ENCODE results near the gene SCAMP3. TPM values are rescaled to one million over a fixed set of nuclear protein-coding genes. Genes with fewer than 3 reads are reported as not detected.
"Not testable (repeated sequence)": the region's sequence is repeated elsewhere in the genome, so short reads cannot be mapped to it uniquely, and the experiment has no call there.

The SCAMP3 gene
- polyA plus RNA-seq, 3 donors = 29.9 to 76.7 (median 53.8) TPM

GRCh38 chr1:155212051-155212440 lies 50.1 kb downstream of the SCAMP3 start:
- 75 to 77% (median 77%) methylated on average over 6 to 7 of the region's 7 CpGs for WGBS, 3 donors
- not testable (repeated sequence) for H3K27ac ChIP-seq (ENCODE audit: low read depth, low read length)

- 68 to 77% (median 72%) methylated on average over 11 to 13 of the region's 13 CpGs for whole genome bisulfite sequencing, 3 donors
- not testable (repeated sequence) for H3K27ac ChIP-seq (ENCODE audit: low read depth, low read length)
Observed at GRCh38 chr1:155211381-155212050, 50.6 kb downstream of the SCAMP3 start.

- 71 to 84% (median 75%) methylated on average over 4 of the region's 4 CpGs for WGBS, 3 donors
Observed at GRCh38 chr1:155210314-155211104, 51.7 kb downstream of the SCAMP3 start.

GRCh38 chr1:155209312-155209721 lies 52.8 kb downstream of the SCAMP3 start:
- WGBS, 3 donors = 3 to 5% (median 4%) methylated on average over 13 of the region's 13 CpGs
- H3K27ac ChIP-seq (ENCODE audit: low read depth, low read length) = peak overlapping the region; percentile 100

More at GRCh38 chr1:155210314-155211104, 51.7 kb downstream of the SCAMP3 start:
- H3K27ac ChIP-seq (ENCODE audit: low read depth, low read length) = no peak overlapping the region

GRCh38 chr1:155208541-155209311 lies 53.4 kb downstream of the SCAMP3 start, which contains the start of gene MTX1:
Gene MTX1 (plus strand): TSS chr1:155208695. CDS start chr1:155208805, 110 bp downstream.
- 0 to 1% (median 0%) methylated on average over 58 to 64 of the region's 64 CpGs for WGBS, 3 donors
- peak within 1 kb of the TSS; percentile 100 for H3K27ac ChIP-seq (ENCODE audit: low read depth, low read length)

GRCh38 chr1:155207806-155208540 lies 54.2 kb downstream of the SCAMP3 start, which contains the start of gene THBS3:
Gene THBS3 (minus strand): TSS chr1:155207897. CDS start chr1:155207876, 21 bp downstream.
- 16 to 18% (median 17%) methylated on average over 17 of the region's 17 CpGs for WGBS, 3 donors

DNA sequence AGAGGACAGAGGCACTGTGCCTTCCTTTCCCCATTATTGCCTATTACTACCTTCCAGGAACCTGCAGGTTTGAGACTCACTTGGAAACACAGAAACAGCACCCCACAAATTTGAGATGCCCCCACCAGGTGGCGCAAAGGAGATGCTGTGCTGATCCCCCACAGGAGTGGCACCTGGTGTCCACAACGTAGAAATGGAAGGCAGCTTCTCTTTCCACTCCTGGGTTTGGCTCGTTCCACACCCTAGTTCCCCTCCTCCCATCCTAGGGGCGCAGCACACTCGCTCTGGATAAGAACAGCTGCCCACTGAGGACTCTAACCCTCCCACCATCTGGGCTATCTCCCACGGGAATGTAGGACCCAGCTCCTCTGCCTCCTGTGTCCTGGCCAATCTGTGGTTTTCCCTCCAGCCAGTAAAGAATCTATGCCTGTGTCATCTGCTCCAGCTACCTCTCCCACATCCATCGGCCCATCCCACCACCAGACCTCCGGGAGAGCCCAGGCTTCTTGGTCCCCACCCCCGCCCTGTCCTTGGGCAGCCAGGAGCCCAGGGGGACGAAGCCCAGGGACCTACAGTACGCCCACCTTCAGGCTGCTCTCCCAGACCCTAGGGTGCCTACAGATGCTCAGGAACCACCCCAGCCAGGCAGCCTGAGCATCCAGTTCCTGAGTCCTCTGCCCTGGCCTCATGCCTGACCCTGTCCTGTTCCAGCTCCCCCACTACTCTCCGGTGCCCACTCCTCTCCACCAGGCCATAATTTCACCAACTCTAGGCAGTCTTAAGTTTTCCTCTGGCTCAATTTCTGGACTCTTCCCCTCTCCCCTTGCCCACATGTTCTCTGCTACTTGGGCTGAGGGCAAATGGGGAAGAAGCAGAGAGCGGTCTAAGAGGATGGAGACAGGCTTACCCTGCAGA lies 55.0 kb downstream of the SCAMP3 start:
- peak overlapping the region; percentile 100 for H3K27ac ChIP-seq (ENCODE audit: low read depth, low read length)
- 18 to 26% (median 24%) methylated on average over 13 of the region's 13 CpGs for WGBS, 3 donors

More at GRCh38 chr1:155207806-155208540, 54.2 kb downstream of the SCAMP3 start, which contains the start of gene THBS3:
- peak within 1 kb of the TSS; percentile 100 for H3K27ac ChIP-seq (ENCODE audit: low read depth, low read length)

Other genes with a start within 250 kb of the SCAMP3 start
- gene DCST2, start 228.6 kb downstream of the SCAMP3 start, polyA plus RNA-seq = under 1 TPM; 0.48 to 0.86 (median 0.67) TPM
- gene DCST1, start 228.5 kb downstream of the SCAMP3 start, polyA plus RNA-seq = not detected
- gene ADAM15, start 211.0 kb downstream of the SCAMP3 start, polyA plus RNA-seq = 100 to 1,000 TPM in 2 of 3 donors, 10 to 100 TPM in 1; 47.1 to 217 (median 169) TPM
- gene EFNA4, start 198.6 kb downstream of the SCAMP3 start, polyA plus RNA-seq = 1 to 10 TPM; 1.7 to 7.1 (median 4.6) TPM
- 1 to 10 TPM in 1 of 3 donors, under 1 TPM in 2; 0.56 to 1.3 (median 0.67) TPM for gene EFNA3, start 183.5 kb downstream of the SCAMP3 start, polyA plus RNA-seq
- 10 to 100 TPM; 30.3 to 56.9 (median 32.9) TPM for gene EFNA1, start 134.5 kb downstream of the SCAMP3 start, polyA plus RNA-seq
- gene SLC50A1, start 126.5 kb downstream of the SCAMP3 start, polyA plus RNA-seq = 10 to 100 TPM; 33.4 to 39.4 (median 36.7) TPM
- 100 to 1,000 TPM; 177 to 203 (median 201) TPM for gene DPM3, start 121.8 kb downstream of the SCAMP3 start, polyA plus RNA-seq
- gene KRTCAP2, start 89.1 kb downstream of the SCAMP3 start, polyA plus RNA-seq = 100 to 1,000 TPM; 176 to 267 (median 201) TPM
- gene TRIM46, start 88.5 kb downstream of the SCAMP3 start, polyA plus RNA-seq = under 1 TPM; 0.16 to 0.45 (median 0.33) TPM
- 10 to 100 TPM; 12.0 to 31.5 (median 13.7) TPM for gene THBS3, start 54.5 kb downstream of the SCAMP3 start, polyA plus RNA-seq
- 10 to 100 TPM; 32.4 to 67.6 (median 47.1) TPM for gene MTX1, start 53.7 kb downstream of the SCAMP3 start, polyA plus RNA-seq
- 10 to 100 TPM in 2 of 3 donors, 1 to 10 TPM in 1; 7.6 to 15.5 (median 14.2) TPM for gene ENTREP3, start 6.9 kb downstream of the SCAMP3 start, polyA plus RNA-seq
- gene CLK2, start 11.1 kb upstream of the SCAMP3 start, polyA plus RNA-seq = 10 to 100 TPM; 25.1 to 37.9 (median 30.1) TPM
- 1 to 10 TPM; 1.0 to 1.6 (median 1.3) TPM for gene HCN3, start 15.1 kb upstream of the SCAMP3 start, polyA plus RNA-seq
- gene PKLR, start 39.1 kb upstream of the SCAMP3 start, polyA plus RNA-seq = under 1 TPM in 1 of 3 donors, not detected in 2; 0.02 TPM
- 100 to 1,000 TPM in 1 of 3 donors, 10 to 100 TPM in 2; 79.0 to 123 (median 98.9) TPM for gene FDPS, start 46.5 kb upstream of the SCAMP3 start, polyA plus RNA-seq
- gene RUSC1, start 58.5 kb upstream of the SCAMP3 start, polyA plus RNA-seq = 10 to 100 TPM; 15.4 to 30.0 (median 17.6) TPM

Data from adipose tissue (tissue), 3 donors.